ENCODE results near the gene INPP4B. TPM values are rescaled to one million over a fixed set of nuclear protein-coding genes. Genes with fewer than 3 reads are reported as not detected.

Gene INPP4B
- total RNA-seq, 1 donor from 2014 or later: 16.8 TPM

GRCh38 chr4:142480244-142480643, 365.9 kb downstream of the INPP4B start:
- DNase-seq (ENCODE audit: low spot score): no peak
- Mint-ChIP-seq H3K4me1 (ENCODE audit: low read depth) (peaks cover 8% of the 10 kb centered on the region), H3K27ac (no peak overlapping the region), H3K36me3 (ENCODE audit: low read depth) (no peaks in the 10 kb centered on the region), H3K9me3 (no peaks in the 10 kb centered on the region), H3K27me3 (ENCODE audit: insufficient read depth) (no peaks in the 10 kb centered on the region), H3K4me3 (no peak overlapping the region)
- intact Hi-C loops (cut with micrococcal nuclease): no loop called here

GRCh38 chr4:142475663-142476062, 370.4 kb downstream of the INPP4B start:
- H3K9me3 Mint-ChIP-seq: no peaks in the 10 kb centered on the region
- H3K4me3 Mint-ChIP-seq: no peak overlapping the region
- H3K27me3 Mint-ChIP-seq (ENCODE audit: insufficient read depth): no peaks in the 10 kb centered on the region
- intact Hi-C loops (cut with micrococcal nuclease): no loop called here
- H3K27ac Mint-ChIP-seq: no peak overlapping the region
- H3K36me3 Mint-ChIP-seq (ENCODE audit: low read depth): no peaks in the 10 kb centered on the region
- no peak for DNase-seq (ENCODE audit: low spot score)
- H3K4me1 Mint-ChIP-seq (ENCODE audit: low read depth): peaks cover 15% of the 10 kb centered on the region

- no peak for DNase-seq (ENCODE audit: low spot score)
- intact Hi-C loops (cut with micrococcal nuclease): no loop called here
- H3K27ac Mint-ChIP-seq: no peak overlapping the region
Measured at GRCh38 chr4:142474398-142475087, 371.6 kb downstream of the INPP4B start.

GRCh38 chr4:142473960-142474338, 372.2 kb downstream of the INPP4B start:
- Mint-ChIP-seq H3K9me3 (no peaks in the 10 kb centered on the region), H3K4me3 (no peak overlapping the region), H3K4me1 (ENCODE audit: low read depth) (peaks cover 15% of the 10 kb centered on the region), H3K27ac (no peak overlapping the region), H3K36me3 (ENCODE audit: low read depth) (no peaks in the 10 kb centered on the region), H3K27me3 (ENCODE audit: insufficient read depth) (no peaks in the 10 kb centered on the region)
- intact Hi-C loops (cut with micrococcal nuclease): no loop called here
- DNase-seq (ENCODE audit: low spot score): no peak

More at GRCh38 chr4:142474398-142475087, 371.6 kb downstream of the INPP4B start:
- no peaks in the 10 kb centered on the region for H3K9me3 Mint-ChIP-seq
- H3K4me3 Mint-ChIP-seq: no peak overlapping the region
- peaks cover 15% of the 10 kb centered on the region for H3K4me1 Mint-ChIP-seq (ENCODE audit: low read depth)
- no peaks in the 10 kb centered on the region for H3K36me3 Mint-ChIP-seq (ENCODE audit: low read depth)
- H3K27me3 Mint-ChIP-seq (ENCODE audit: insufficient read depth): no peaks in the 10 kb centered on the region

GRCh38 chr4:142473218-142473959, 372.7 kb downstream of the INPP4B start:
- H3K4me1 Mint-ChIP-seq (ENCODE audit: low read depth): peaks cover 15% of the 10 kb centered on the region
- intact Hi-C loops (cut with micrococcal nuclease): no loop called here
- H3K27ac Mint-ChIP-seq: no peak overlapping the region
- H3K36me3 Mint-ChIP-seq (ENCODE audit: low read depth): no peaks in the 10 kb centered on the region
- no peaks in the 10 kb centered on the region for H3K9me3 Mint-ChIP-seq
- no peaks in the 10 kb centered on the region for H3K27me3 Mint-ChIP-seq (ENCODE audit: insufficient read depth)
- H3K4me3 Mint-ChIP-seq: no peak overlapping the region
- no peak for DNase-seq (ENCODE audit: low spot score)

- DNase-seq (ENCODE audit: low spot score): no peak
- intact Hi-C loops (cut with micrococcal nuclease): no loop called here
- H3K36me3 Mint-ChIP-seq (ENCODE audit: low read depth): peaks cover 1% of the 10 kb centered on the region
- no peaks in the 10 kb centered on the region for H3K4me1 Mint-ChIP-seq (ENCODE audit: low read depth)
- no peak overlapping the region for H3K4me3 Mint-ChIP-seq
- no peak overlapping the region for H3K27ac Mint-ChIP-seq
- H3K9me3 Mint-ChIP-seq: peaks cover 4% of the 10 kb centered on the region
- H3K27me3 Mint-ChIP-seq (ENCODE audit: insufficient read depth): no peaks in the 10 kb centered on the region
Measured at GRCh38 chr4:142467088-142467487, 379.0 kb downstream of the INPP4B start.

GRCh38 chr4:142465526-142465925, 380.6 kb downstream of the INPP4B start:
- Mint-ChIP-seq H3K9me3 (peaks cover 4% of the 10 kb centered on the region), H3K27ac (no peak overlapping the region)

GRCh38 chr4:142463206-142463605, 382.9 kb downstream of the INPP4B start:
- H3K9me3 Mint-ChIP-seq: peaks cover 4% of the 10 kb centered on the region
- intact Hi-C loops (cut with micrococcal nuclease): no loop called here
- no peaks in the 10 kb centered on the region for H3K4me1 Mint-ChIP-seq (ENCODE audit: low read depth)
- peaks cover 1% of the 10 kb centered on the region for H3K36me3 Mint-ChIP-seq (ENCODE audit: low read depth)
- no peak overlapping the region for H3K4me3 Mint-ChIP-seq
- DNase-seq (ENCODE audit: low spot score): no peak
- H3K27me3 Mint-ChIP-seq (ENCODE audit: insufficient read depth): no peaks in the 10 kb centered on the region
- no peak overlapping the region for H3K27ac Mint-ChIP-seq

More at GRCh38 chr4:142465526-142465925, 380.6 kb downstream of the INPP4B start:
- intact Hi-C loops (cut with micrococcal nuclease): no loop called here
- Mint-ChIP-seq H3K4me1 (ENCODE audit: low read depth) (no peaks in the 10 kb centered on the region), H3K4me3 (no peak overlapping the region), H3K27me3 (ENCODE audit: insufficient read depth) (no peaks in the 10 kb centered on the region), H3K36me3 (ENCODE audit: low read depth) (peaks cover 1% of the 10 kb centered on the region)
- no peak for DNase-seq (ENCODE audit: low spot score)

GRCh38 chr4:142452161-142452855, 393.8 kb downstream of the INPP4B start:
- Mint-ChIP-seq H3K4me1 (ENCODE audit: low read depth) (peaks cover 8% of the 10 kb centered on the region), H3K27ac (no peak overlapping the region), H3K36me3 (ENCODE audit: low read depth) (no peaks in the 10 kb centered on the region), H3K9me3 (peaks cover 6% of the 10 kb centered on the region), H3K27me3 (ENCODE audit: insufficient read depth) (no peaks in the 10 kb centered on the region), H3K4me3 (no peak overlapping the region)
- DNase-seq (ENCODE audit: low spot score): no peak
- intact Hi-C loops (cut with micrococcal nuclease): no loop called here

GRCh38 chr4:142449771-142450373, 396.2 kb downstream of the INPP4B start:
- no peak overlapping the region for H3K27ac Mint-ChIP-seq
- intact Hi-C loops (cut with micrococcal nuclease): no loop called here
- H3K27me3 Mint-ChIP-seq (ENCODE audit: insufficient read depth): no peaks in the 10 kb centered on the region
- no peaks in the 10 kb centered on the region for H3K36me3 Mint-ChIP-seq (ENCODE audit: low read depth)
- H3K9me3 Mint-ChIP-seq: no peaks in the 10 kb centered on the region
- no peak for DNase-seq (ENCODE audit: low spot score)
- peaks cover 18% of the 10 kb centered on the region for H3K4me1 Mint-ChIP-seq (ENCODE audit: low read depth)
- no peak overlapping the region for H3K4me3 Mint-ChIP-seq

GRCh38 chr4:142447009-142447408, 399.1 kb downstream of the INPP4B start:
- Mint-ChIP-seq H3K36me3 (ENCODE audit: low read depth) (no peaks in the 10 kb centered on the region), H3K4me3 (no peak overlapping the region), H3K27ac (no peak overlapping the region), H3K9me3 (no peaks in the 10 kb centered on the region), H3K27me3 (ENCODE audit: insufficient read depth) (no peaks in the 10 kb centered on the region), H3K4me1 (ENCODE audit: low read depth) (peaks cover 10% of the 10 kb centered on the region)
- intact Hi-C loops (cut with micrococcal nuclease): no loop called here
- DNase-seq (ENCODE audit: low spot score): no peak

GRCh38 chr4:142443469-142443868, 402.6 kb downstream of the INPP4B start:
- intact Hi-C loops (cut with micrococcal nuclease): no loop called here
- H3K27me3 Mint-ChIP-seq (ENCODE audit: insufficient read depth): no peaks in the 10 kb centered on the region
- H3K4me1 Mint-ChIP-seq (ENCODE audit: low read depth): peaks cover 10% of the 10 kb centered on the region
- H3K27ac Mint-ChIP-seq: no peak overlapping the region
- DNase-seq (ENCODE audit: low spot score): no peak
- no peaks in the 10 kb centered on the region for H3K36me3 Mint-ChIP-seq (ENCODE audit: low read depth)
- no peak overlapping the region for H3K4me3 Mint-ChIP-seq
- H3K9me3 Mint-ChIP-seq: no peaks in the 10 kb centered on the region

GRCh38 chr4:142440093-142440492, 406.0 kb downstream of the INPP4B start:
- DNase-seq (ENCODE audit: low spot score): no peak
- Mint-ChIP-seq H3K9me3 (peaks cover 12% of the 10 kb centered on the region), H3K27me3 (ENCODE audit: insufficient read depth) (no peaks in the 10 kb centered on the region), H3K36me3 (ENCODE audit: low read depth) (peaks cover 4% of the 10 kb centered on the region), H3K4me1 (ENCODE audit: low read depth) (peaks cover 6% of the 10 kb centered on the region), H3K4me3 (no peak overlapping the region), H3K27ac (no peak overlapping the region)
- intact Hi-C loops (cut with micrococcal nuclease): no loop called here
